ENCODE measurements around the gene CXCR6.

CXCR6 gene

GRCh38 chr3:45949432-45949831 is 6.2 kb downstream of the CXCR6 start:
- no peak for DNase-seq

- no peak for DNase-seq
Observed at GRCh38 chr3:45950131-45950530, 6.9 kb downstream of the CXCR6 start.

DNA sequence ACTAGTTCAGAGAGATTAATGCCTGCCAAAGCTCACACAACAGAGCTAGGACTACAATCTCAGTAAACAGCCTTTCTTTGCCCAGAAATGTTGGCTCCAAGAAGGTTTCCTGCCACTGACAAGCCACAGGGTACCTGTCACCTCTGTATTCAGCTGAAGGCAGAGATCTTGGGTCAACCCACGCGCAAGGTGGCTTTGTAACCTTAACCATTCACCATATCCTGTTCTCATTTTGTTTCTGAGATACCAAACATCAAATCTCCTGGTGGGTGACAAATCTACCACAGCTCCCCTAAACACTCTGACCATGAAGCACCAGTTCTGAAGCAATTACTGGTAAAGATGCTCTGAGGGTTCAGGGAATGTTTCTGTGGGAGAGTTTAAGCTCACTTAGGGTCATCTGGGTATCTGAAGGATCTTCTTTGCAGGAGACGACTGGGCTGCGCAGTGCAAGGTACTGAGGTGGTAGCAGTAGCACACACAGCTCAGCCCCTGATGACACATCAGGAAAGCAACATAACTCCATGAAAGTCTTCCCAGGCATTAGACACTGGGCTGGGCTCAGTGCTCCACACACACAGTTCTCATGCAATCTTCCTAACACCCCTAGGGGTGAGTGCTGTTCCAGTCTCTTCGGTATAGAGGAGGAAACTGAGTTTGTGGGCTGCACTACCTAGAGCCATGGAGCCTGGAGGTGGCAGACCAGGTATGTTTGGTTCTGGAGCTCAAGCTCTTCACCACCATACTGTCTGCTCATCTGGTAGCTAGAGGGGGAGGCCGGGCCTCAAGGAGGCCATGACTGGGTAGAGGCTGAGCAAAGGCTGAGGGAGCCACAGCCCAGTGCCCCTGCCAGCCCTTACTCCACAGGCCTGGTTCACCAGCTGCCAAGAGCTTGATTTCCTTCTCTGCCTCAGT is 7.7 kb downstream of the CXCR6 start:
- DNase-seq, result no peak

GRCh38 chr3:45951946-45952345 is 8.7 kb downstream of the CXCR6 start:
- no peak for DNase-seq

DNA sequence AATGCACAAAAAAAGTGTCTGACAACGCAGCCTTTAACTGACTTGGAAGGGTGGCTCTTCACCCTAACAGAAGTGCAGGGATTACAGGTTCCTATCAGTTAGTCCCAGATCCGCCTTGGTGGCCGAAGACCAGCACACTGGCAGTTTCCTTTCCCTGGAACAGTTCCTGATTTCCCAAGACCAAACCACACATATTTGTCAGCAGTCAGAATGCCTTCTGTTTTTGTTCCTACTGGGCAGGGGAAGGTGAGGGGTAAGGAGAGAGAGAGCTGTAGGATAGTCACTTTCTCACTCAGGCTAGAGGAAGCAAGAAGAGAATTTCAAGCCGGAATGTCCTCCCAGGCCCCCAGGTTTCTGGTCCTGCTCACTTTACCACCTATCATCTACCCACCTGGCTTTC is 9.2 kb downstream of the CXCR6 start:
- DNase-seq, result no peak

GRCh38 chr3:45953536-45953935 is 10.3 kb downstream of the CXCR6 start:
- DNase-seq, result no peak

DNA sequence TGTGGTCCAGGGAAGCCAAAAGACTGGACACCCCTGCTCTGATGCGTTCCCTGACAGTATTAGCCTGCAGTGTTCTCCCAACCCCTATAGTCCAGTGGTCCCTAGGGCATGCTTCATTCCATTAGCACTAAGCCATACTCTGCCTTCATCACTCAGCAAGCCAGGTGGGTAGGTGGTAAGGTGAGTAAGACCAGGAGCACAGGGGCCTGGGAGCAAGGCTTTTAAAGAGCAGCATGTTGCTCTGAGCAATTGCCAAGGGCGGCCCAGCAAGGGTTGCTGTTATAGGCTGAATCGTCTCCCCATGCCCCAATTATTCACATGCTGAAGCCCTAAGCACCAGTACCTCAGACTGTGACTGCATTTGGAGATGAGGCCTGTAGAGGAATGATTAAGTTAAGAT is 11.0 kb downstream of the CXCR6 start:
- DNase-seq, result no peak

DNA sequence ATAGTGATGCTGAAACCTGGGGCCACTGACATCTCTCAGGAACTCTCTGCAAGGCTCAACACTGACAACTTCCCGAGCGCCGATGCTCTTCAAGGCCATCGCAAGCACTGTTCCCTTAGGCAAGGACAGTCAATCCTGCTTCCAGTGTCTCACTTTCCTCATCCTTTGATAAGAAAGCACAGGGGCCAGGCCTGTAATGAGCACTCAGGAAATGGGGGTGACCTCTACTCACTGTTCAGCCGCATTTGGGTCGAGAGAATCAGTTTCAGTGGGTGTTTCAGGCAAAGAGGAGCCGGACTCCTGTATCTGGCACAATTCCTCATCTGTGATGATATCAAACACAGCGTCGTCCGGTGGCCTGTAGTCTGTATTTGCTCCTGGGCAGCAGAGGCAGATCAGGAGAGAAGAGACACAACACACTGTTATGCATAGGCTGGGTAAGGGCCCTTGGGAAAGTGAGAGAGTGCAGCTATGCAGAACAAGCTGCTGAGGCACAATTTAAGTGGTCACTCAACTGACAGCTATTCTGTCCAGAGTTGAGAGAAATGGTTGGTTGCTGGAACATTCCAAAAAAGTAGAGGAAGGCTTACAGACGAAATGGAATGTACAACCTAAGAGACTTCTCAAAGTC is 11.9 kb downstream of the CXCR6 start:
- DNase-seq, result no peak

- no peak for DNase-seq
Observed at GRCh38 chr3:45955706-45956105, 12.4 kb downstream of the CXCR6 start.

GRCh38 chr3:45957586-45957985 is 14.3 kb downstream of the CXCR6 start:
- DNase-seq, result no peak

GRCh38 chr3:45958321-45958791 is 15.1 kb downstream of the CXCR6 start:
- DNase-seq, result no peak

DNA sequence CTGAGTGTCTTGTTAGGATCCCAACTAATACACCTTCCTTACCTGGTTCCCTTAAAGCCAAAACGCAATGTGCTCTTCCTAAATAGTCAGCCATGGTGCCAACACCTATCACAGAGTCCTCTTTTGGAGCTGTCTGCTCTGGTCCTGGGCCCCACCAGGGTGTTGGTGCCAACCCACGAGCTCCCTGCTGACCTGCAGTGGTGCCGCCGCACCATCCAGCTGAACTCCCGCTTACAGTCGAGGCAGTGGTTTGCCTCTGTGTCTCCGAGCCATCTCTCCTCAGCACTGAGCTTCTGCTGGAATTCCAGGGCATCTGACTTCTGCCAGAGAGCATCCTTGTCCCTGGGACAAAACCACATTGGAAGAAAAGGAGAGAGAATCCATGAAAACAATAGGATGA is 15.9 kb downstream of the CXCR6 start:
- no peak for DNase-seq

DNA sequence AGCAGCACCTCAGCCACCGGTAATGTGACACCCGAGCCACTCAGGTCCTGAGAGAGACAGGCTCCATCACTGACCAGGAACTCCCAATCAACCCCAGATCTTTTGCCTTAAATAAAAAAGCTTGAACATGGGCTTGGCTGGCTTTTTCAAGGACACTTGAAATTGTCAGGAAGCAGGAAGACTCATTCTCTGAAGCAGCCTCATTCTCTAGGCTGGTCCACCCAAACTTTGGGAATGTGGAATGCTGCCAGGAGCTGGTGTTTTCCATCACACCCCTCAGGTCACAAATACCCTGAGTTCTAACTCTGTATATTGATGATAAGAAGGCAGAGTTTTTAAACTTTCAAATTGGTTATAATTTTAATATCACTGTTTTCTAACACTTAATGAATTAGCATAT is 17.0 kb downstream of the CXCR6 start:
- no peak for DNase-seq

DNA sequence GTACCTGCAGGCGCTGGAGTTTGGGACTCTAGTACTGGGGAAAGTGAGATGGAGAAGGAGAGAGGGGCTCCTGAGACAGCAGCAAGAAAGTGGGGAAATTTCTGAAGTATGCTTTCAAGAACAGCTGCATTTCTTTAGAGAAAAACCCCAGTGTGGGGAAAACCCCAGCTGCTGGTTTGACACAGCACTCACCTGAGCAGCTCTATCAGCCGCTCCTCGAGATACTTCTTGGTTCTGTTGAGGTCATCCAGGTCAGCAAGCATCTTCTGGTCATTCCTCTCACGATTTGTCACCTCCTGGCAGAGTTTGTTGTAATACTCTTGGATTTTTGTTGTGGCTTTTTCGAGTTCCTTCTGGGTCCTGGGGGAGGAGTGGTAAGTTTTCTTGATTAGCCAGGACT is 18.8 kb downstream of the CXCR6 start:
- DNase-seq, result no peak

DNA sequence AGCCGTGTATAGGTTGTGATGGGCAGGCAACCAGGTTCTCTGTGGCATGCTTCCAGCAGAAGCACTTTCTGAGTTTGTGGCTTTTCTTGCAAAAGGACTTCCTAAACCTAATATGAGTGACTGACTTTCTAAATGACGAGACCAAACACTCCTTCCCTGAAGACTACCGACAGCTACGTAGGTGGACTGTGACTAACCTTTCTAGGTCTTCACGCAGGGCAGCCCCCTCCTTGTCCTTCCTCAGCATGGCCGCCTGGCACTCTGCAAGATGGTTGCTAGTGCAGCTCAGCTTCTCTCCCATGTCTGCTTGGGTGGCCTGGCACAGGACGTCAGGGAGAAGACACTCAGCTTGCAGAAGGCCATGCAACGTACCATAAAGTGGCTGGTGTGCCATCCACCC is 20.9 kb downstream of the CXCR6 start:
- no peak for DNase-seq

GRCh38 chr3:45965253-45965652 is 22.0 kb downstream of the CXCR6 start:
- no peak for DNase-seq

- DNase-seq, result no peak
Observed at GRCh38 chr3:45965653-45966052, 22.4 kb downstream of the CXCR6 start.

DNA sequence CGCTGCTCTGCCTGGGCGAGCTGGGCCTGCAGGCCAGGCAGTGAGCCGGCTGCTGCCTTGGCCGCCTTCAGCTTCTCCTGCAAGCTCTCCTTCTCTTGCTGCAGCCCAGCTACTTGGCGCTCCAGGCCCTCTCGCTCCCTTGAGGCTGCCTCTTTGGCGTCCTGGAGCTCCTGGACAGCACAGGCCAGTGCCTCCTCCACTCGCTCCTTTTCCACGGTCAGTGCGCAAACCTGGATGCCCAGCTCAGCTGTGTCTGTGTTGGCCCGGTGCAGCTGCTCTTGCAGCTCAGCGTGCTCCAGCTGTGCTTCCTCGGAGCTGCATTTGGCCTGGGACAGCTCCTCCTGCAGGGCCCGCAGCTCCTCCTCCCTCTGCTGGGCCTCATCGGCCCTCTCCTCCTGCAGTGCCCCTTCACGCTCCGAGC is 23.1 kb downstream of the CXCR6 start:
- no peak for DNase-seq

- DNase-seq, result no peak
Observed at GRCh38 chr3:45966950-45967640, 23.8 kb downstream of the CXCR6 start.

- no peak for DNase-seq
Observed at GRCh38 chr3:45967724-45968123, 24.5 kb downstream of the CXCR6 start.

DNA sequence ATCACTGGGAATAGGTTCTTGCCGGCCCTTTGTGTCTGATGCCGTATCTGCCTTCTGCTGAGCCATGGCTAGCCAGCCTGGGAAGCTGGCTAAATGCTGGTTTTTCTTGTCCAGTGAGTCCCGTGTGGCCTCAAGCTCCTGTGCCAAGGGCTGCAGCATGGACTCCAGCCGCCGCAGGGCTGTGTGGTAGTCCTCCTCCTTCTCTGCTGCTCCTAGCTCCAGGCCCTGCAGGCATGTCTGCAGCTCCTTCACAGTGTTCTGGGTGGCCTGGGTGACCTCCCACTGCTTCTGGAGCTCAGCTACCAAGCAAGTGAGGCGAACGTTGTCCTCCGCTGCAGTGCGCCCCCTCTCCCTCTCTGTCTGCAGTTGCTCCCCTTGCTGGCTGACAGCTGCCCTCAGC is 24.9 kb downstream of the CXCR6 start:
- no peak for DNase-seq

- no peak for DNase-seq
Observed at GRCh38 chr3:45968706-45969105, 25.4 kb downstream of the CXCR6 start.

DNA sequence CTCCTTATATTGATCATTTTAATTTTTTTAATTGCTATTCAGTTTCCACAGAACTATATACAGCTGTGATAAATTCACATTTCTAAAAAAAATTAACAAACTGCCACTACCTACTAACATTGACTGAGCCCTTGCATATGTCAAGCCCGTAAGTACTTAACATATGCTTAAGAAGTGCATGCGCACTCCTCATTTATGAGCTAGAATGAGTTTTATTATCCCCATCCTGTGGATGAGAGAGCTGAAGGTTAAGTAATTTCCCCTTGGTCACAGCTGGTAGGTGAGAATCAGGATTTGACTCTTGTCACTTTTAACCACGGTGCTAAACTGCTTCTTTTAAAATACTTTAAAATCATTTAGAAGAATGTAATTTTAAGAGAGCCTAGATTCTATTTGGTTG is 25.9 kb downstream of the CXCR6 start:
- DNase-seq, result no peak

GRCh38 chr3:45969953-45970352 is 26.7 kb downstream of the CXCR6 start:
- no peak for DNase-seq
